SK-N-SH treated with all-trans-retinoic acid at 6 μM for 48 hours (cell line): Measurements from ENCODE around the gene CWC27.
A peak's percentile ranks its signal among the peaks of the same experiment; 100 is the strongest.

Source experiments
- ATAC-seq: fragments of 200-7000 bp; cut with Tn5 transposase; 3 replicates; pipeline ENCODE4 v1.9.1; 2020; ENCODE audit warnings: mild to moderate bottlenecking, moderate library complexity
- ARNTL ChIP-seq: fragments of 450-650 bp; formaldehyde crosslinking; IDR thresholded peaks from 2 replicates; pipeline ENCODE4 v1.5.0; 2020; ENCODE audit warnings: low read depth, mild to moderate bottlenecking, moderate library complexity, borderline replicate concordance
- BACH2 ChIP-seq: fragments of 250-450 bp; sonication (Bioruptor Pico); IDR thresholded peaks from 2 replicates; pipeline ENCODE4 v1.9.0; 2021; ENCODE audit warnings: mild to moderate bottlenecking, borderline replicate concordance
- CSDC2 ChIP-seq: fragments of 250-450 bp; sonication (Bioruptor Pico); IDR thresholded peaks from 2 replicates; pipeline ENCODE4 v1.5.0; 2020; ENCODE audit warnings: mild to moderate bottlenecking, moderate library complexity
- CSRNP3 ChIP-seq: fragments of 250-450 bp; sonication (Bioruptor Pico); IDR thresholded peaks from 2 replicates; pipeline ENCODE4 v1.5.1; 2021; ENCODE audit warnings: mild to moderate bottlenecking, moderate library complexity
- ESRRG ChIP-seq: fragments of 250-450 bp; sonication (Bioruptor Pico); IDR thresholded peaks from 2 replicates; pipeline ENCODE4 v1.6.1; 2021; ENCODE audit warnings: mild to moderate bottlenecking
- ISL1 ChIP-seq: fragments of 250-450 bp; sonication (Bioruptor Pico); IDR thresholded peaks from 2 replicates; pipeline ENCODE4 v2.1.2; 2022; ENCODE audit warnings: mild to moderate bottlenecking, moderate library complexity
- PPARA ChIP-seq: fragments of 250-450 bp; sonication (Bioruptor Pico); IDR thresholded peaks from 2 replicates; pipeline ENCODE4 v1.5.0; 2020; ENCODE audit warnings: mild to moderate bottlenecking, borderline replicate concordance
- RARB ChIP-seq: fragments of 250-450 bp; sonication (Bioruptor Pico); IDR thresholded peaks from 2 replicates; pipeline ENCODE4 v1.8.0; 2021; ENCODE audit warnings: mild to moderate bottlenecking, moderate library complexity
- SNAI2 ChIP-seq: fragments of 250-450 bp; sonication (Bioruptor Pico); IDR thresholded peaks from 2 replicates; pipeline ENCODE4 v1.5.0; 2020; ENCODE audit warnings: mild to moderate bottlenecking, moderate library complexity
- TCF4 ChIP-seq: fragments of 250-450 bp; sonication (Bioruptor Pico); IDR thresholded peaks from 2 replicates; pipeline ENCODE4 v1.8.0; 2021; ENCODE audit warnings: mild to moderate bottlenecking, moderate library complexity, borderline replicate concordance
- TOX ChIP-seq: fragments of 250-450 bp; sonication (Bioruptor Pico); IDR thresholded peaks from 2 replicates; pipeline ENCODE4 v1.8.0; 2021; ENCODE audit warnings: mild to moderate bottlenecking, moderate library complexity, borderline replicate concordance
- ZC3H10 ChIP-seq: fragments of 250-450 bp; sonication (Bioruptor Pico); IDR thresholded peaks from 2 replicates; pipeline ENCODE4 v1.5.1; 2021; ENCODE audit warnings: mild to moderate bottlenecking, moderate library complexity
- ZFP30 ChIP-seq: fragments of 450-650 bp; formaldehyde crosslinking; IDR thresholded peaks from 2 replicates; pipeline ENCODE4 v1.5.0; 2022; ENCODE audit warnings: mild to moderate bottlenecking, moderate library complexity
- ZNF565 ChIP-seq: fragments of 450-650 bp; formaldehyde crosslinking; conservative IDR thresholded peaks from 2 replicates; pipeline ENCODE4 v1.5.0; 2020; ENCODE audit warnings: low read depth, mild to moderate bottlenecking, moderate library complexity
- ZNF70 ChIP-seq: fragments of 450-650 bp; formaldehyde crosslinking; IDR thresholded peaks from 2 replicates; pipeline ENCODE4 v1.5.0; 2020; ENCODE audit warnings: mild to moderate bottlenecking, moderate library complexity
- TF ChIP-seq, protein P1 (sequence below): fragments of 250-450 bp; sonication (Bioruptor Pico); IDR thresholded peaks from 2 replicates; pipeline ENCODE4 v1.5.1; 2020; ENCODE audit warnings: low read depth, mild to moderate bottlenecking, moderate library complexity
- TF ChIP-seq, protein P2 (sequence below): fragments of 250-450 bp; sonication (Bioruptor Pico); IDR thresholded peaks from 2 replicates; pipeline ENCODE4 v1.8.0; 2021; ENCODE audit warnings: low read depth, mild to moderate bottlenecking, moderate library complexity, borderline replicate concordance
- TF ChIP-seq, protein P3 (sequence below): fragments of 250-450 bp; sonication (Bioruptor Pico); IDR thresholded peaks from 2 replicates; pipeline ENCODE4 v1.8.0; 2020; ENCODE audit warnings: mild to moderate bottlenecking, moderate library complexity, borderline replicate concordance

The CWC27 gene

DNA sequence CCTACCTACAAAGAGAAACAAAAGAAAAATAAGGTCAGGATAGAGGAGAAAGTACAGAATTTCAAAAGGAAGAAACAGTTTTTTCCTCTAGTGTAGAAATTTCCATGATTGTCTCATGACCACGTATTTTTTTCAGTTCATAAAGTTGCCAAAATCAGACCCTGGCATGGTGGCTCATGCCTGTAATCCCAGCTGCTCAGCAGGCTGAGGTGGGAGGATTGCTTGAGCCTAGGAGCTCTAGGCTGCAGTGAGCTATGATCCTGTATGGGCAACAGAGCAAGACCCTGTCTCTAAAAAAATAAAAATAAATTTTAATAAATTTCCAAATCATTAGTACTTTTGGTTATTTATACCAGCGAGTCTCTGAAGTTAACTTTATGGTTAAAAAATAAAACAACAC is 37.8 kb downstream of the CWC27 start:
- TF ChIP-seq ZNF565 (CRISPR knock-in tag) = no peak
- TF ChIP-seq, protein P1, sequence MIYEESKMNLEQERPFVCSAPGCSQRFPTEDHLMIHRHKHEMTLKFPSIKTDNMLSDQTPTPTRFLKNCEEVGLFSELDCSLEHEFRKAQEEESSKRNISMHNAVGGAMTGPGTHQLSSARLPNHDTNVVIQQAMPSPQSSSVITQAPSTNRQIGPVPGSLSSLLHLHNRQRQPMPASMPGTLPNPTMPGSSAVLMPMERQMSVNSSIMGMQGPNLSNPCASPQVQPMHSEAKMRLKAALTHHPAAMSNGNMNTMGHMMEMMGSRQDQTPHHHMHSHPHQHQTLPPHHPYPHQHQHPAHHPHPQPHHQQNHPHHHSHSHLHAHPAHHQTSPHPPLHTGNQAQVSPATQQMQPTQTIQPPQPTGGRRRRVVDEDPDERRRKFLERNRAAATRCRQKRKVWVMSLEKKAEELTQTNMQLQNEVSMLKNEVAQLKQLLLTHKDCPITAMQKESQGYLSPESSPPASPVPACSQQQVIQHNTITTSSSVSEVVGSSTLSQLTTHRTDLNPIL (CRISPR knock-in tag) = no peak
- no peak for TF ChIP-seq PPARA (CRISPR knock-in tag)
- TF ChIP-seq ISL1 (CRISPR knock-in tag) = no peak
- no peak for TF ChIP-seq ZFP30 (CRISPR knock-in tag)
- no peak for TF ChIP-seq TOX (CRISPR knock-in tag)
- TF ChIP-seq, protein P2, sequence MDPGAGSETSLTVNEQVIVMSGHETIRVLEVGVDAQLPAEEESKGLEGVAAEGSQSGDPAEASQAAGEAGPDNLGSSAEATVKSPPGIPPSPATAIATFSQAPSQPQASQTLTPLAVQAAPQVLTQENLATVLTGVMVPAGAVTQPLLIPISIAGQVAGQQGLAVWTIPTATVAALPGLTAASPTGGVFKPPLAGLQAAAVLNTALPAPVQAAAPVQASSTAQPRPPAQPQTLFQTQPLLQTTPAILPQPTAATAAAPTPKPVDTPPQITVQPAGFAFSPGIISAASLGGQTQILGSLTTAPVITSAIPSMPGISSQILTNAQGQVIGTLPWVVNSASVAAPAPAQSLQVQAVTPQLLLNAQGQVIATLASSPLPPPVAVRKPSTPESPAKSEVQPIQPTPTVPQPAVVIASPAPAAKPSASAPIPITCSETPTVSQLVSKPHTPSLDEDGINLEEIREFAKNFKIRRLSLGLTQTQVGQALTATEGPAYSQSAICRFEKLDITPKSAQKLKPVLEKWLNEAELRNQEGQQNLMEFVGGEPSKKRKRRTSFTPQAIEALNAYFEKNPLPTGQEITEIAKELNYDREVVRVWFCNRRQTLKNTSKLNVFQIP = no peak
- no peak for TF ChIP-seq CSRNP3 (CRISPR knock-in tag)
- no peak for TF ChIP-seq ZNF70 (CRISPR knock-in tag)
- no peak for TF ChIP-seq SNAI2
- TF ChIP-seq ARNTL = no peak
- no peak for TF ChIP-seq BACH2
- TF ChIP-seq RARB (CRISPR knock-in tag) = no peak
- no peak for ATAC-seq

DNA sequence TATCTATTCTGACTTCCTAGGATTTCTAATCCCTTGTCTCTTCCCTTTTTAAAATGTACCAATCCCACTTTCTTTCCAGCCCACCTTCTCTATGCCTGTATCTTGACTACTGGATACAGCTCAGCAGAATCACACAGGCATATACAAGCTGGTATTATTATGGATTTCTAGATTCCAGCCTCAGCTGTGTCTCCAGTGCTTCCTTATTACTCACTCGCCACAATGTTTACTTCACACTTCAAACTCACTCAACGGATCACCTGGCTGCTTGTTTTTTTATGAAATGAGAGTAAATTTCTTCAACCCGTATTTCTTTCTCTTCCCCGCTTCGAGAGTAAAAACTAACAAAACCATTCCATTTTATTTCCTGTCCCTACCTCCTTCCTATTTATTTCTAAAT is 38.8 kb downstream of the CWC27 start:
- no peak for ATAC-seq
- TF ChIP-seq, protein P1 (CRISPR knock-in tag) = no peak
- TF ChIP-seq ESRRG (CRISPR knock-in tag) (no peak), TOX (CRISPR knock-in tag) (no peak)

DNA sequence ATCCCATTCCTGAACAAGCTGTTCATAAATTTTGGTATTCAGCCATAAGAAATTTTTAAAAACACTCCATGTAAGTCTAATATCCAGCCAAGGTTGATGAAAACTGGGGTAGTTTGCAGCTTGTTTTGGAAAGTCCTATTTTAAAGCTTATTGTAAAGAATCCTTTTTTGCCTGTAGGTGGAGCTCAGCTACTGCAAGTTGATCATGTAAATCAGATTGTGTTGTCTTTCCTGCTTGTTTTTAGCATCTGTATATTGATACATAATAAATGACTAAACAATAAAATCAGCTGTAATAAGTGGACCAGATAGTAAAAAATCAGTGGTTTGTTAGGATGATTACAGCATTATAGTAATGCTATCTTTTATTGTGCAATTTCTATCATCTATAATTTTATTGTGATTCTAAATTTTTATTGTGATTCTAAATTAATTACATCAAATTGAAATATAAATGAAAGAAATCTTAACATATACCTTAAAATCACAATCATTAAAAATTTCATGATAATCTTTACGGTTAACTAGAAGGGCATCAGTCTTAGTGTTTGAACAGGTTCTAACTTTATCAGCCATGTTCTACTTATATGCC is 42.4 kb downstream of the CWC27 start:
- ATAC-seq = peak; percentile 74
- TF ChIP-seq BACH2 (no peak), ZNF565 (CRISPR knock-in tag) (no peak), CSRNP3 (CRISPR knock-in tag) (no peak), ZC3H10 (CRISPR knock-in tag) (no peak), TCF4 (CRISPR knock-in tag) (no peak), TOX (CRISPR knock-in tag) (no peak), SNAI2 (no peak), ZNF70 (CRISPR knock-in tag) (no peak), CSDC2 (no peak)
- TF ChIP-seq, protein P3, sequence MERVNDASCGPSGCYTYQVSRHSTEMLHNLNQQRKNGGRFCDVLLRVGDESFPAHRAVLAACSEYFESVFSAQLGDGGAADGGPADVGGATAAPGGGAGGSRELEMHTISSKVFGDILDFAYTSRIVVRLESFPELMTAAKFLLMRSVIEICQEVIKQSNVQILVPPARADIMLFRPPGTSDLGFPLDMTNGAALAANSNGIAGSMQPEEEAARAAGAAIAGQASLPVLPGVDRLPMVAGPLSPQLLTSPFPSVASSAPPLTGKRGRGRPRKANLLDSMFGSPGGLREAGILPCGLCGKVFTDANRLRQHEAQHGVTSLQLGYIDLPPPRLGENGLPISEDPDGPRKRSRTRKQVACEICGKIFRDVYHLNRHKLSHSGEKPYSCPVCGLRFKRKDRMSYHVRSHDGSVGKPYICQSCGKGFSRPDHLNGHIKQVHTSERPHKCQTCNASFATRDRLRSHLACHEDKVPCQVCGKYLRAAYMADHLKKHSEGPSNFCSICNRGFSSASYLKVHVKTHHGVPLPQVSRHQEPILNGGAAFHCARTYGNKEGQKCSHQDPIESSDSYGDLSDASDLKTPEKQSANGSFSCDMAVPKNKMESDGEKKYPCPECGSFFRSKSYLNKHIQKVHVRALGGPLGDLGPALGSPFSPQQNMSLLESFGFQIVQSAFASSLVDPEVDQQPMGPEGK (CRISPR knock-in tag) = no peak
- TF ChIP-seq, protein P2 = no peak
